ENCODE results near the gene ADCY2.

The ADCY2 gene

DNA sequence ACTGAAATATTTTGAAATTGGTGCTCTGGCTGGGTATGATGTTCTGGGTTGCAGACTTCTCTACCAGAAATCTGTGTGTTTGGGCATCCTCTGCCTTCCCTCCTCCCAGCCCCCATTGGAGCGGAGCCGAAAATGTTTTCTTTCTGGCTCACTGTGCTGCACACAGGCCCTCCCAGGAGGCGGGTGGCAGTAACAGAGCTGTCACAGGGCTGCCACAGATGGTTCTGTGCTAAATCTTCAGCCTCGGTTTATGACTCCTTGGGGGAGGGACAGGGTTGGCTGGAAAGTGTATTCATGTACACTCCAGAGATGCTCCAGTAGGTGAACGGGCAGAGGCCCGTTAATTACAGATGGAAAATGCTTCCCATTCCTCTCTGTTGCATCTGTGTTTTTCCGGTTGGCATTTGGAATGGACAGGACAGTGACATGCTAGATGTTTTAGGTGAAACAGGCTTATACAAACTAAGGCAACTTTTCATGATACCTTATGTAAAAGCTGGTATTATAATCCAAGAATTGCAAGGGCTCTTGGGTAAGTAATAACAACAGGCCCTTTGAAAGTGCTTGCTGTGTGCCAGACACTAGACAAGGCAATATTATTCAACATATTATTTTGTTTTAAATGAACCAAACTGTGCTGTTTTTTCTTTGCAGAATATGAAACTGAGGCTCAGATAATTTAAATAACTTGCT is 180.2 kb downstream of the ADCY2 start (continued):
- TF ChIP-seq ZNF8 (CRISPR knock-in tag; IDR thresholded peaks at IDR 0.05) (no peak), TCF4 (CRISPR knock-in tag; IDR thresholded peaks at IDR 0.05; ENCODE audit: borderline replicate concordance) (no peak)
- TF ChIP-seq, protein P1, sequence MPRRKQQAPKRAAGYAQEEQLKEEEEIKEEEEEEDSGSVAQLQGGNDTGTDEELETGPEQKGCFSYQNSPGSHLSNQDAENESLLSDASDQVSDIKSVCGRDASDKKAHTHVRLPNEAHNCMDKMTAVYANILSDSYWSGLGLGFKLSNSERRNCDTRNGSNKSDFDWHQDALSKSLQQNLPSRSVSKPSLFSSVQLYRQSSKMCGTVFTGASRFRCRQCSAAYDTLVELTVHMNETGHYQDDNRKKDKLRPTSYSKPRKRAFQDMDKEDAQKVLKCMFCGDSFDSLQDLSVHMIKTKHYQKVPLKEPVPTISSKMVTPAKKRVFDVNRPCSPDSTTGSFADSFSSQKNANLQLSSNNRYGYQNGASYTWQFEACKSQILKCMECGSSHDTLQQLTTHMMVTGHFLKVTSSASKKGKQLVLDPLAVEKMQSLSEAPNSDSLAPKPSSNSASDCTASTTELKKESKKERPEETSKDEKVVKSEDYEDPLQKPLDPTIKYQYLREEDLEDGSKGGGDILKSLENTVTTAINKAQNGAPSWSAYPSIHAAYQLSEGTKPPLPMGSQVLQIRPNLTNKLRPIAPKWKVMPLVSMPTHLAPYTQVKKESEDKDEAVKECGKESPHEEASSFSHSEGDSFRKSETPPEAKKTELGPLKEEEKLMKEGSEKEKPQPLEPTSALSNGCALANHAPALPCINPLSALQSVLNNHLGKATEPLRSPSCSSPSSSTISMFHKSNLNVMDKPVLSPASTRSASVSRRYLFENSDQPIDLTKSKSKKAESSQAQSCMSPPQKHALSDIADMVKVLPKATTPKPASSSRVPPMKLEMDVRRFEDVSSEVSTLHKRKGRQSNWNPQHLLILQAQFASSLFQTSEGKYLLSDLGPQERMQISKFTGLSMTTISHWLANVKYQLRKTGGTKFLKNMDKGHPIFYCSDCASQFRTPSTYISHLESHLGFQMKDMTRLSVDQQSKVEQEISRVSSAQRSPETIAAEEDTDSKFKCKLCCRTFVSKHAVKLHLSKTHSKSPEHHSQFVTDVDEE (CRISPR knock-in tag; IDR thresholded peaks at IDR 0.05): no peak

DNA sequence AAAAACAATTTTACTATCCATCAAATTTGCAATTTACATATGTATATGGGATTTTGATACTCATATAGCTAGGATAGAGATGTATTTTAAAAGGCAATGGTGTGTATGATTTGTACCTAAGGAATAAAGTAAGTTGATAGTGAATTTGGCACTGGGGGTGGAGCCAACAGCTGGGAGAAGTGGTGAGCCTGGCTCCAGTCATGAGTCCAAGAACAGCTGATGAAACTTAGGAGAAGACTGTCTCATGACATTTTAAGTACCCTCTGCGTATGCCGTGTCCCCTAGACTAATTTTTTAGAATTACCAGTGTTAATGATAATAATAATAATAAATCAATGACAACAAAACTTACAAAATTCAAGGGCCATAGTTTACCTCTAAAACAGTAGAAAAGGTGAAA is 181.4 kb downstream of the ADCY2 start:
- TF ChIP-seq ZNF8 (CRISPR knock-in tag; IDR thresholded peaks at IDR 0.05) (no peak), RARB (CRISPR knock-in tag; IDR thresholded peaks at IDR 0.05) (no peak), OSR1 (CRISPR knock-in tag; IDR thresholded peaks at IDR 0.05) (no peak), GLIS3 (CRISPR knock-in tag; IDR thresholded peaks at IDR 0.05) (no peak), CSDC2 (CRISPR knock-in tag; IDR thresholded peaks at IDR 0.05) (no peak), ISL1 (CRISPR knock-in tag; IDR thresholded peaks at IDR 0.05) (no peak), ZNF565 (CRISPR knock-in tag; conservative IDR thresholded peaks at IDR 0.05; ENCODE audit: low read depth) (no peak), BACH2 (CRISPR knock-in tag; IDR thresholded peaks at IDR 0.05; ENCODE audit: borderline replicate concordance) (no peak), CSRNP3 (CRISPR knock-in tag; IDR thresholded peaks at IDR 0.05) (no peak), ZFP3 (CRISPR knock-in tag; IDR thresholded peaks at IDR 0.05) (no peak), ESRRG (CRISPR knock-in tag; IDR thresholded peaks at IDR 0.05) (no peak)

GRCh38 chr5:7578071-7578470 is 182.1 kb downstream of the ADCY2 start:
- TF ChIP-seq ESRRG (CRISPR knock-in tag; IDR thresholded peaks at IDR 0.05) (no peak), BACH2 (CRISPR knock-in tag; IDR thresholded peaks at IDR 0.05; ENCODE audit: borderline replicate concordance) (no peak), TOX (CRISPR knock-in tag; IDR thresholded peaks at IDR 0.05; ENCODE audit: borderline replicate concordance) (no peak), ZFP30 (CRISPR knock-in tag; IDR thresholded peaks at IDR 0.05) (no peak), CSRNP3 (CRISPR knock-in tag; IDR thresholded peaks at IDR 0.05) (no peak), GLIS3 (CRISPR knock-in tag; IDR thresholded peaks at IDR 0.05) (no peak), ZNF70 (CRISPR knock-in tag; IDR thresholded peaks at IDR 0.05) (no peak), ZNF565 (CRISPR knock-in tag; conservative IDR thresholded peaks at IDR 0.05; ENCODE audit: low read depth) (no peak), ZC3H10 (CRISPR knock-in tag; IDR thresholded peaks at IDR 0.05) (no peak), ARNTL (CRISPR knock-in tag; IDR thresholded peaks at IDR 0.05; ENCODE audit: borderline replicate concordance, low read depth) (no peak), CSDC2 (CRISPR knock-in tag; IDR thresholded peaks at IDR 0.05) (no peak)
- TF ChIP-seq, protein P1 (CRISPR knock-in tag; IDR thresholded peaks at IDR 0.05): no peak
- TF ChIP-seq, protein P2, sequence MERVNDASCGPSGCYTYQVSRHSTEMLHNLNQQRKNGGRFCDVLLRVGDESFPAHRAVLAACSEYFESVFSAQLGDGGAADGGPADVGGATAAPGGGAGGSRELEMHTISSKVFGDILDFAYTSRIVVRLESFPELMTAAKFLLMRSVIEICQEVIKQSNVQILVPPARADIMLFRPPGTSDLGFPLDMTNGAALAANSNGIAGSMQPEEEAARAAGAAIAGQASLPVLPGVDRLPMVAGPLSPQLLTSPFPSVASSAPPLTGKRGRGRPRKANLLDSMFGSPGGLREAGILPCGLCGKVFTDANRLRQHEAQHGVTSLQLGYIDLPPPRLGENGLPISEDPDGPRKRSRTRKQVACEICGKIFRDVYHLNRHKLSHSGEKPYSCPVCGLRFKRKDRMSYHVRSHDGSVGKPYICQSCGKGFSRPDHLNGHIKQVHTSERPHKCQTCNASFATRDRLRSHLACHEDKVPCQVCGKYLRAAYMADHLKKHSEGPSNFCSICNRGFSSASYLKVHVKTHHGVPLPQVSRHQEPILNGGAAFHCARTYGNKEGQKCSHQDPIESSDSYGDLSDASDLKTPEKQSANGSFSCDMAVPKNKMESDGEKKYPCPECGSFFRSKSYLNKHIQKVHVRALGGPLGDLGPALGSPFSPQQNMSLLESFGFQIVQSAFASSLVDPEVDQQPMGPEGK (CRISPR knock-in tag; IDR thresholded peaks at IDR 0.05; ENCODE audit: borderline replicate concordance): no peak
- TF ChIP-seq, protein P3, sequence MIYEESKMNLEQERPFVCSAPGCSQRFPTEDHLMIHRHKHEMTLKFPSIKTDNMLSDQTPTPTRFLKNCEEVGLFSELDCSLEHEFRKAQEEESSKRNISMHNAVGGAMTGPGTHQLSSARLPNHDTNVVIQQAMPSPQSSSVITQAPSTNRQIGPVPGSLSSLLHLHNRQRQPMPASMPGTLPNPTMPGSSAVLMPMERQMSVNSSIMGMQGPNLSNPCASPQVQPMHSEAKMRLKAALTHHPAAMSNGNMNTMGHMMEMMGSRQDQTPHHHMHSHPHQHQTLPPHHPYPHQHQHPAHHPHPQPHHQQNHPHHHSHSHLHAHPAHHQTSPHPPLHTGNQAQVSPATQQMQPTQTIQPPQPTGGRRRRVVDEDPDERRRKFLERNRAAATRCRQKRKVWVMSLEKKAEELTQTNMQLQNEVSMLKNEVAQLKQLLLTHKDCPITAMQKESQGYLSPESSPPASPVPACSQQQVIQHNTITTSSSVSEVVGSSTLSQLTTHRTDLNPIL (CRISPR knock-in tag; IDR thresholded peaks at IDR 0.05; ENCODE audit: low read depth): no peak
- TF ChIP-seq, protein P4, sequence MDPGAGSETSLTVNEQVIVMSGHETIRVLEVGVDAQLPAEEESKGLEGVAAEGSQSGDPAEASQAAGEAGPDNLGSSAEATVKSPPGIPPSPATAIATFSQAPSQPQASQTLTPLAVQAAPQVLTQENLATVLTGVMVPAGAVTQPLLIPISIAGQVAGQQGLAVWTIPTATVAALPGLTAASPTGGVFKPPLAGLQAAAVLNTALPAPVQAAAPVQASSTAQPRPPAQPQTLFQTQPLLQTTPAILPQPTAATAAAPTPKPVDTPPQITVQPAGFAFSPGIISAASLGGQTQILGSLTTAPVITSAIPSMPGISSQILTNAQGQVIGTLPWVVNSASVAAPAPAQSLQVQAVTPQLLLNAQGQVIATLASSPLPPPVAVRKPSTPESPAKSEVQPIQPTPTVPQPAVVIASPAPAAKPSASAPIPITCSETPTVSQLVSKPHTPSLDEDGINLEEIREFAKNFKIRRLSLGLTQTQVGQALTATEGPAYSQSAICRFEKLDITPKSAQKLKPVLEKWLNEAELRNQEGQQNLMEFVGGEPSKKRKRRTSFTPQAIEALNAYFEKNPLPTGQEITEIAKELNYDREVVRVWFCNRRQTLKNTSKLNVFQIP (CRISPR knock-in tag; IDR thresholded peaks at IDR 0.05; ENCODE audit: borderline replicate concordance, low read depth): no peak
- no peak for ATAC-seq

More for the DNA sequence above, 181.4 kb downstream of the ADCY2 start:
- ATAC-seq: no peak

Measured in SK-N-SH treated with all-trans-retinoic acid at 6 μM for 48 hours (cell line).